Measurements from ENCODE around the gene HOMER3. TPM values are rescaled to one million over a fixed set of nuclear protein-coding genes. Genes with fewer than 3 reads are reported as not detected.

Gene HOMER3
- total and polyA plus RNA-seq, 2 experiments from 2014 or later: 16.7 to 38.4 TPM

- Histone ChIP-seq H3K9me2 (ENCODE audit: insufficient read depth) (no peaks in the 10 kb centered on the region), H3K4me3 (no peak overlapping the region), H3K36me3 (ENCODE audit: insufficient read depth) (no peaks in the 10 kb centered on the region), H2AFZ (no peak overlapping the region), H4K20me1 (replicated peaks; ENCODE audit: insufficient read depth) (no peaks in the 10 kb centered on the region), H3K4me1 (ENCODE audit: insufficient read depth) (peaks cover 3% of the 10 kb centered on the region), H3K27ac (ENCODE audit: low read depth) (no peak overlapping the region), H3K4me2 (no peak overlapping the region), H3K79me2 (replicated peaks; ENCODE audit: insufficient read depth) (no peaks in the 10 kb centered on the region), H3K27me3 (ENCODE audit: insufficient read depth) (no peaks in the 10 kb centered on the region), H3F3A (replicated peaks; ENCODE audit: low read depth) (peaks cover 7% of the 10 kb centered on the region; the same call in 1 of the 2 replicates)
- H3K9me3 Mint-ChIP-seq: peaks cover 3% of the 10 kb centered on the region; the same call in 2 of the 3 replicates
- H3K4me1 Mint-ChIP-seq: peaks cover 8% of the 10 kb centered on the region
- H3K27me3 Mint-ChIP-seq (ENCODE audit: insufficient read depth, low read depth, poor library complexity): peaks cover 15% of the 10 kb centered on the region
- H3K4me3 Mint-ChIP-seq: no peak overlapping the region
- DNase-seq (ENCODE audit: low spot score) (no peak), ATAC-seq (no peak)
- H3K27ac Mint-ChIP-seq: no peak overlapping the region
- no peaks in the 10 kb centered on the region for H3K36me3 Mint-ChIP-seq (ENCODE audit: low read depth)
- TF ChIP-seq STAT1 (IDR thresholded peaks at IDR 0.05; ENCODE audit: unreplicated experiment) (no peak), ZNF331 (CRISPR knock-in tag; IDR thresholded peaks at IDR 0.05; ENCODE audit: low read depth) (no peak), ZNF462 (CRISPR knock-in tag; IDR thresholded peaks at IDR 0.05) (no peak), ZNF114 (CRISPR knock-in tag; IDR thresholded peaks at IDR 0.05) (no peak), CREB1 (CRISPR knock-in tag; IDR thresholded peaks at IDR 0.05; ENCODE audit: low read depth) (no peak), JUNB (IDR thresholded peaks at IDR 0.05; ENCODE audit: unreplicated experiment) (no peak), CTCF (conservative IDR thresholded peaks at IDR 0.05; ENCODE audit: low read depth in 2 of 2) (no peak), ETS1 (IDR thresholded peaks at IDR 0.05) (no peak), EZH2phosphoT487 (IDR thresholded peaks at IDR 0.05; ENCODE audit: unreplicated experiment) (no peak), REST (IDR thresholded peaks at IDR 0.05; ENCODE audit: unreplicated experiment) (no peak), EZH2 (IDR thresholded peaks at IDR 0.05; ENCODE audit: low read depth, unreplicated experiment) (no peak)
These were observed 23.1 kb upstream of the HOMER3 start for GRCh38 chr19:18964121-18964520.

Measured in GM23338 (cell line).